WTC11 (cell line): ENCODE data around the gene SLC9A9. TPM values are rescaled to one million over a fixed set of nuclear protein-coding genes. Genes with fewer than 3 reads are reported as not detected.

Experiments
- ATAC-seq: fragments of 200-7000 bp; cut with Tn5 transposase; 2 replicates; pipeline ENCODE4 v1.10.0; 2021; ENCODE audit warnings: mild to moderate bottlenecking, moderate library complexity
- CTCF ChIA-PET: fragments of 300-600 bp; sonication (Branson Sonifier 250); formaldehyde crosslinking; loops from one replicate; lab custom pipeline; 2021; ENCODE audit warnings: antibody characterized with exemption; lab: Charles Lee
- POLR2A ChIA-PET: fragments of 350-600 bp; sonication (Branson Sonifier 250); formaldehyde crosslinking; loops from one replicate; lab custom pipeline; 2021; ENCODE audit warnings: antibody characterized with exemption; lab: Charles Lee
- DNase-seq: peaks from one replicate; pipeline ENCODE4 v3.0.0; 2021; ENCODE audit warnings: low spot score
- H3K27ac Mint-ChIP-seq: 2 replicates; pipeline ENCODE4 v1.8.0; 2021; ENCODE audit warnings: mixed read lengths
- H3K27me3 Mint-ChIP-seq: 2 replicates; pipeline ENCODE4 v1.8.0; 2021; ENCODE audit warnings: low read depth, mild to moderate bottlenecking, moderate library complexity, mixed read lengths
- H3K36me3 Mint-ChIP-seq: 2 replicates; pipeline ENCODE4 v1.8.0; 2021; ENCODE audit warnings: mixed read lengths
- H3K4me1 Mint-ChIP-seq: 2 replicates; pipeline ENCODE4 v1.8.0; 2022; ENCODE audit warnings: mixed read lengths
- H3K4me3 Mint-ChIP-seq: 2 replicates; pipeline ENCODE4 v1.8.0; 2021; ENCODE audit warnings: mild to moderate bottlenecking, moderate library complexity, mixed read lengths
- H3K9me3 Mint-ChIP-seq: 2 replicates; pipeline ENCODE4 v1.8.0; 2021; ENCODE audit warnings: mixed read lengths
- CREM ChIP-seq: sonication (generic); formaldehyde crosslinking; IDR thresholded peaks from 2 replicates; pipeline ENCODE4 v1.8.1; 2022; ENCODE audit warnings: mild to moderate bottlenecking, missing genetic modification reagents, moderate library complexity
- EMX1 ChIP-seq: fragments of 250-450 bp; sonication (Bioruptor Pico); IDR thresholded peaks from 2 replicates; pipeline ENCODE4 v1.8.0; 2021; ENCODE audit warnings: mild to moderate bottlenecking
- ESRRA ChIP-seq: sonication (generic); formaldehyde crosslinking; IDR thresholded peaks from 2 replicates; pipeline ENCODE4 v1.8.1; 2022; ENCODE audit warnings: mild to moderate bottlenecking, missing genetic modification reagents, borderline replicate concordance
- GRHL2 ChIP-seq: fragments of 250-450 bp; sonication (Bioruptor Pico); IDR thresholded peaks from 2 replicates; pipeline ENCODE4 v1.8.0; 2022; ENCODE audit warnings: mild to moderate bottlenecking, moderate library complexity; ENCODE audit not compliant: insufficient replicate concordance, severe bottlenecking
- JAZF1 ChIP-seq: fragments of 250-450 bp; sonication (Bioruptor Pico); IDR thresholded peaks from 2 replicates; pipeline ENCODE4 v1.9.0; 2021; ENCODE audit warnings: moderate library complexity, mild to moderate bottlenecking, inconsistent platforms
- JUN ChIP-seq: sonication (generic); formaldehyde crosslinking; IDR thresholded peaks from 2 replicates; pipeline ENCODE4 v1.8.0; 2023; ENCODE audit warnings: mild to moderate bottlenecking, missing genetic modification reagents
- KAT7 ChIP-seq: sonication (generic); formaldehyde crosslinking; IDR thresholded peaks from 2 replicates; pipeline ENCODE4 v1.8.1; 2023; ENCODE audit warnings: missing genetic modification reagents, mild to moderate bottlenecking, borderline replicate concordance
- NR1H2 ChIP-seq: sonication (generic); formaldehyde crosslinking; IDR thresholded peaks from 2 replicates; pipeline ENCODE4 v1.9.0; 2021; ENCODE audit warnings: mild to moderate bottlenecking, moderate library complexity, missing genetic modification reagents
- NR2C2 ChIP-seq: sonication (generic); formaldehyde crosslinking; IDR thresholded peaks from 2 replicates; pipeline ENCODE4 v1.8.0; 2022; ENCODE audit warnings: mild to moderate bottlenecking, missing genetic modification reagents
- RORB ChIP-seq: fragments of 250-450 bp; sonication (Bioruptor Pico); IDR thresholded peaks from 2 replicates; pipeline ENCODE4 v1.9.0; 2021; ENCODE audit warnings: mild to moderate bottlenecking
- SMAD3 ChIP-seq: sonication (generic); formaldehyde crosslinking; IDR thresholded peaks from 2 replicates; pipeline ENCODE4 v1.8.0; 2022; ENCODE audit warnings: missing genetic modification reagents, mild to moderate bottlenecking, borderline replicate concordance
- SP1 ChIP-seq: sonication (generic); formaldehyde crosslinking; conservative IDR thresholded peaks from 2 replicates; pipeline ENCODE4 v1.8.1; 2022; ENCODE audit warnings: missing genetic modification reagents
- TCF7 ChIP-seq: sonication (generic); formaldehyde crosslinking; IDR thresholded peaks from 2 replicates; pipeline ENCODE4 v1.8.0; 2022; ENCODE audit warnings: mild to moderate bottlenecking, low read depth, missing genetic modification reagents, moderate library complexity
- TEAD1 ChIP-seq: sonication (generic); formaldehyde crosslinking; IDR thresholded peaks from 2 replicates; pipeline ENCODE4 v1.8.0; 2022; ENCODE audit warnings: mild to moderate bottlenecking, missing genetic modification reagents
- TP53 ChIP-seq: sonication (generic); formaldehyde crosslinking; IDR thresholded peaks from 2 replicates; pipeline ENCODE4 v1.8.1; 2023; ENCODE audit warnings: mild to moderate bottlenecking, missing genetic modification reagents
- ZNF138 ChIP-seq: sonication (generic); formaldehyde crosslinking; conservative IDR thresholded peaks from 2 replicates; pipeline ENCODE4 v1.8.1; 2022; ENCODE audit warnings: mild to moderate bottlenecking, moderate library complexity, missing genetic modification reagents
- ZNF232 ChIP-seq: sonication (generic); formaldehyde crosslinking; IDR thresholded peaks from 2 replicates; pipeline ENCODE4 v1.8.0; 2022; ENCODE audit warnings: mild to moderate bottlenecking, missing genetic modification reagents
- ZNF416 ChIP-seq: fragments of 250-450 bp; sonication (Bioruptor Pico); IDR thresholded peaks from 2 replicates; pipeline ENCODE4 v1.9.0; 2021; ENCODE audit warnings: mild to moderate bottlenecking, inconsistent platforms
- total RNA-seq: library from RNA; stranded (reverse); gene quantifications from 3 replicates; pipeline ENCODE4 v1.2.3, GENCODE V29; 2021
- TF ChIP-seq, protein P1 (sequence below): sonication (generic); formaldehyde crosslinking; IDR thresholded peaks from 2 replicates; pipeline ENCODE4 v1.8.1; 2023; ENCODE audit warnings: mild to moderate bottlenecking, missing genetic modification reagents, moderate library complexity
- TF ChIP-seq, protein P2 (sequence below): fragments of 250-450 bp; sonication (Bioruptor Pico); IDR thresholded peaks from 2 replicates; pipeline ENCODE4 v2.1.2; 2022; ENCODE audit warnings: mild to moderate bottlenecking, moderate library complexity
- TF ChIP-seq, protein P3 (sequence below): sonication (generic); formaldehyde crosslinking; IDR thresholded peaks from 2 replicates; pipeline ENCODE4 v1.8.0; 2022; ENCODE audit warnings: mild to moderate bottlenecking, missing genetic modification reagents
- TF ChIP-seq, protein P4 (sequence below): sonication (generic); formaldehyde crosslinking; IDR thresholded peaks from 2 replicates; pipeline ENCODE4 v1.8.1; 2022; ENCODE audit warnings: low read depth, mild to moderate bottlenecking, moderate library complexity, missing genetic modification reagents, borderline replicate concordance
- TF ChIP-seq, protein P5 (sequence below): fragments of 200-600 bp; IDR thresholded peaks from 2 replicates; pipeline ENCODE4 v1.8.0; 2022; ENCODE audit warnings: antibody characterized with exemption
- TF ChIP-seq, protein P6 (sequence below): sonication (generic); formaldehyde crosslinking; IDR thresholded peaks from 2 replicates; pipeline ENCODE4 v1.8.0; 2023; ENCODE audit warnings: missing genetic modification reagents, mild to moderate bottlenecking, borderline replicate concordance
- TF ChIP-seq, protein P7 (sequence below): sonication (generic); formaldehyde crosslinking; IDR thresholded peaks from 2 replicates; pipeline ENCODE4 v1.8.1; 2023; ENCODE audit warnings: mild to moderate bottlenecking, missing genetic modification reagents

SLC9A9 gene
- total RNA-seq, 1 experiment from 2014 or later: 1.2 TPM

DNA sequence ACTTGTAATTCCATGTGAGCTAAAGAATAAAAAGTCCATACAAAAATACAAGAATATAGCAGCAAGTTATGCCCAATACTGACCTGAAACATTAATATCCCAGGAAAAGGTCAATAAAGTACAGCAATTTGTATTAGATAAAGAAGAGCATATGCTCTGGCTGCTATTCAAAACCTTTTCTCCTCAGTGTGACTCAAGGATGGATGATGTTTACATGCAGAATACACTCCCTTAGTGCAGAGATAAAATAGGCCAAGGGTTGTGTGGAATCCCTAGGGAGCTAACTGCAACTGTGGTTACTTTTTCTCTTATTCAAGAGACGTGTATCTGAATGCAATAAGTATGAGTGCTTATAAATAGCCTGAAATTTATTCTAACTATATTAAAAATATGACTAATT is 78.7 kb downstream of the SLC9A9 start:
- DNase-seq (no peak), ATAC-seq (no peak)
- no peaks in the 10 kb centered on the region for H3K36me3 Mint-ChIP-seq
- no peaks in the 10 kb centered on the region for H3K4me1 Mint-ChIP-seq
- no peaks in the 10 kb centered on the region for H3K9me3 Mint-ChIP-seq
- H3K27me3 Mint-ChIP-seq: no peaks in the 10 kb centered on the region
- ChIA-PET POLR2A (no interaction called here), CTCF (no interaction called here)
- TF ChIP-seq, protein P1, sequence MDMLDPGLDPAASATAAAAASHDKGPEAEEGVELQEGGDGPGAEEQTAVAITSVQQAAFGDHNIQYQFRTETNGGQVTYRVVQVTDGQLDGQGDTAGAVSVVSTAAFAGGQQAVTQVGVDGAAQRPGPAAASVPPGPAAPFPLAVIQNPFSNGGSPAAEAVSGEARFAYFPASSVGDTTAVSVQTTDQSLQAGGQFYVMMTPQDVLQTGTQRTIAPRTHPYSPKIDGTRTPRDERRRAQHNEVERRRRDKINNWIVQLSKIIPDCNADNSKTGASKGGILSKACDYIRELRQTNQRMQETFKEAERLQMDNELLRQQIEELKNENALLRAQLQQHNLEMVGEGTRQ: no peak
- TF ChIP-seq RORB (CRISPR knock-in tag): no peak
- TF ChIP-seq, protein P2, sequence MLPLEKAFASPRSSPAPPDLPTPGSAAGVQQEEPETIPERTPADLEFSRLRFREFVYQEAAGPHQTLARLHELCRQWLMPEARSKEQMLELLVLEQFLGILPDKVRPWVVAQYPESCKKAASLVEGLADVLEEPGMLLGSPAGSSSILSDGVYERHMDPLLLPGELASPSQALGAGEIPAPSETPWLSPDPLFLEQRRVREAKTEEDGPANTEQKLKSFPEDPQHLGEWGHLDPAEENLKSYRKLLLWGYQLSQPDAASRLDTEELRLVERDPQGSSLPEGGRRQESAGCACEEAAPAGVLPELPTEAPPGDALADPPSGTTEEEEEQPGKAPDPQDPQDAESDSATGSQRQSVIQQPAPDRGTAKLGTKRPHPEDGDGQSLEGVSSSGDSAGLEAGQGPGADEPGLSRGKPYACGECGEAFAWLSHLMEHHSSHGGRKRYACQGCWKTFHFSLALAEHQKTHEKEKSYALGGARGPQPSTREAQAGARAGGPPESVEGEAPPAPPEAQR (CRISPR knock-in tag): no peak
- TF ChIP-seq, protein P3, sequence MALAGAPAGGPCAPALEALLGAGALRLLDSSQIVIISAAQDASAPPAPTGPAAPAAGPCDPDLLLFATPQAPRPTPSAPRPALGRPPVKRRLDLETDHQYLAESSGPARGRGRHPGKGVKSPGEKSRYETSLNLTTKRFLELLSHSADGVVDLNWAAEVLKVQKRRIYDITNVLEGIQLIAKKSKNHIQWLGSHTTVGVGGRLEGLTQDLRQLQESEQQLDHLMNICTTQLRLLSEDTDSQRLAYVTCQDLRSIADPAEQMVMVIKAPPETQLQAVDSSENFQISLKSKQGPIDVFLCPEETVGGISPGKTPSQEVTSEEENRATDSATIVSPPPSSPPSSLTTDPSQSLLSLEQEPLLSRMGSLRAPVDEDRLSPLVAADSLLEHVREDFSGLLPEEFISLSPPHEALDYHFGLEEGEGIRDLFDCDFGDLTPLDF (CRISPR knock-in tag): no peak
- no peak for TF ChIP-seq CREM (CRISPR knock-in tag)
- TF ChIP-seq GRHL2: no peak
- TF ChIP-seq, protein P4, sequence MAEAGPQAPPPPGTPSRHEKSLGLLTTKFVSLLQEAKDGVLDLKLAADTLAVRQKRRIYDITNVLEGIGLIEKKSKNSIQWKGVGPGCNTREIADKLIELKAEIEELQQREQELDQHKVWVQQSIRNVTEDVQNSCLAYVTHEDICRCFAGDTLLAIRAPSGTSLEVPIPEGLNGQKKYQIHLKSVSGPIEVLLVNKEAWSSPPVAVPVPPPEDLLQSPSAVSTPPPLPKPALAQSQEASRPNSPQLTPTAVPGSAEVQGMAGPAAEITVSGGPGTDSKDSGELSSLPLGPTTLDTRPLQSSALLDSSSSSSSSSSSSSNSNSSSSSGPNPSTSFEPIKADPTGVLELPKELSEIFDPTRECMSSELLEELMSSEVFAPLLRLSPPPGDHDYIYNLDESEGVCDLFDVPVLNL (CRISPR knock-in tag): no peak
- no peak for TF ChIP-seq JAZF1 (CRISPR knock-in tag)
- TF ChIP-seq KAT7 (CRISPR knock-in tag): no peak
- no peak for TF ChIP-seq ZNF138
- no peak for TF ChIP-seq ESRRA (CRISPR knock-in tag)
- no peak for TF ChIP-seq JUN (CRISPR knock-in tag)
- TF ChIP-seq, protein P5, sequence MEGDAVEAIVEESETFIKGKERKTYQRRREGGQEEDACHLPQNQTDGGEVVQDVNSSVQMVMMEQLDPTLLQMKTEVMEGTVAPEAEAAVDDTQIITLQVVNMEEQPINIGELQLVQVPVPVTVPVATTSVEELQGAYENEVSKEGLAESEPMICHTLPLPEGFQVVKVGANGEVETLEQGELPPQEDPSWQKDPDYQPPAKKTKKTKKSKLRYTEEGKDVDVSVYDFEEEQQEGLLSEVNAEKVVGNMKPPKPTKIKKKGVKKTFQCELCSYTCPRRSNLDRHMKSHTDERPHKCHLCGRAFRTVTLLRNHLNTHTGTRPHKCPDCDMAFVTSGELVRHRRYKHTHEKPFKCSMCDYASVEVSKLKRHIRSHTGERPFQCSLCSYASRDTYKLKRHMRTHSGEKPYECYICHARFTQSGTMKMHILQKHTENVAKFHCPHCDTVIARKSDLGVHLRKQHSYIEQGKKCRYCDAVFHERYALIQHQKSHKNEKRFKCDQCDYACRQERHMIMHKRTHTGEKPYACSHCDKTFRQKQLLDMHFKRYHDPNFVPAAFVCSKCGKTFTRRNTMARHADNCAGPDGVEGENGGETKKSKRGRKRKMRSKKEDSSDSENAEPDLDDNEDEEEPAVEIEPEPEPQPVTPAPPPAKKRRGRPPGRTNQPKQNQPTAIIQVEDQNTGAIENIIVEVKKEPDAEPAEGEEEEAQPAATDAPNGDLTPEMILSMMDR: no peak
- no peak for TF ChIP-seq TP53
- no peak for TF ChIP-seq TEAD1 (CRISPR knock-in tag)
- no peak for TF ChIP-seq NR1H2
- no peak for TF ChIP-seq ZNF232 (CRISPR knock-in tag)
- H3K27ac Mint-ChIP-seq: no peak overlapping the region
- H3K4me3 Mint-ChIP-seq: no peak overlapping the region

DNA sequence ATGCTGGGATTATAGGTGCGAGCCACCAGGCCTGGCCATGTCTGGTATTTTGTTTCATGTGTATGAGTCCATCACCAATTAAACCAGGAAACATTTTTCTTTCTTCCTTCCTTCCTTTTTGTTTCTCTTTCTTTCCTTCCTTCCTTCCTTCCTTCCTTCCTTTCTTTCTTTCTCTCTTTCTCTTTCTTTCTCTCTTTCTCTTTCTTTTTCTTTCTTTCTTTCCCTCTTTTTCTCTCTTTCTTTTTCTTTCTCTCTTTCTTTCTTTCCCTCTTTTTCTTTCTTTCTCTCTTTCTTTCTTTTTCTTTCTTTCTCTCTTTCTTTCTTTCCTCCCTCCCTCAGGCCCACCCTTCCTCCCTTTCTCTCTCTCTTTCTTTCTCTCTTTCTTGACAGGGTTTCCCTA is 83.4 kb downstream of the SLC9A9 start:
- H3K27ac Mint-ChIP-seq: no peak overlapping the region
- ChIA-PET POLR2A (no interaction called here), CTCF (no interaction called here)
- H3K4me1 Mint-ChIP-seq: no peaks in the 10 kb centered on the region
- H3K36me3 Mint-ChIP-seq: peaks cover 2% of the 10 kb centered on the region; the same call in 1 of the 2 replicates
- DNase-seq: no peak
- no peaks in the 10 kb centered on the region for H3K27me3 Mint-ChIP-seq
- H3K4me3 Mint-ChIP-seq: no peak overlapping the region
- ATAC-seq: no peak
- H3K9me3 Mint-ChIP-seq: peaks cover 5% of the 10 kb centered on the region; the same call in 1 of the 2 replicates
- TF ChIP-seq ZNF416 (CRISPR knock-in tag) (no peak), ZNF138 (no peak), EMX1 (CRISPR knock-in tag) (no peak), SP1 (CRISPR knock-in tag) (no peak), TCF7 (no peak), SMAD3 (CRISPR knock-in tag) (no peak), NR2C2 (CRISPR knock-in tag) (no peak)
- TF ChIP-seq, protein P6, sequence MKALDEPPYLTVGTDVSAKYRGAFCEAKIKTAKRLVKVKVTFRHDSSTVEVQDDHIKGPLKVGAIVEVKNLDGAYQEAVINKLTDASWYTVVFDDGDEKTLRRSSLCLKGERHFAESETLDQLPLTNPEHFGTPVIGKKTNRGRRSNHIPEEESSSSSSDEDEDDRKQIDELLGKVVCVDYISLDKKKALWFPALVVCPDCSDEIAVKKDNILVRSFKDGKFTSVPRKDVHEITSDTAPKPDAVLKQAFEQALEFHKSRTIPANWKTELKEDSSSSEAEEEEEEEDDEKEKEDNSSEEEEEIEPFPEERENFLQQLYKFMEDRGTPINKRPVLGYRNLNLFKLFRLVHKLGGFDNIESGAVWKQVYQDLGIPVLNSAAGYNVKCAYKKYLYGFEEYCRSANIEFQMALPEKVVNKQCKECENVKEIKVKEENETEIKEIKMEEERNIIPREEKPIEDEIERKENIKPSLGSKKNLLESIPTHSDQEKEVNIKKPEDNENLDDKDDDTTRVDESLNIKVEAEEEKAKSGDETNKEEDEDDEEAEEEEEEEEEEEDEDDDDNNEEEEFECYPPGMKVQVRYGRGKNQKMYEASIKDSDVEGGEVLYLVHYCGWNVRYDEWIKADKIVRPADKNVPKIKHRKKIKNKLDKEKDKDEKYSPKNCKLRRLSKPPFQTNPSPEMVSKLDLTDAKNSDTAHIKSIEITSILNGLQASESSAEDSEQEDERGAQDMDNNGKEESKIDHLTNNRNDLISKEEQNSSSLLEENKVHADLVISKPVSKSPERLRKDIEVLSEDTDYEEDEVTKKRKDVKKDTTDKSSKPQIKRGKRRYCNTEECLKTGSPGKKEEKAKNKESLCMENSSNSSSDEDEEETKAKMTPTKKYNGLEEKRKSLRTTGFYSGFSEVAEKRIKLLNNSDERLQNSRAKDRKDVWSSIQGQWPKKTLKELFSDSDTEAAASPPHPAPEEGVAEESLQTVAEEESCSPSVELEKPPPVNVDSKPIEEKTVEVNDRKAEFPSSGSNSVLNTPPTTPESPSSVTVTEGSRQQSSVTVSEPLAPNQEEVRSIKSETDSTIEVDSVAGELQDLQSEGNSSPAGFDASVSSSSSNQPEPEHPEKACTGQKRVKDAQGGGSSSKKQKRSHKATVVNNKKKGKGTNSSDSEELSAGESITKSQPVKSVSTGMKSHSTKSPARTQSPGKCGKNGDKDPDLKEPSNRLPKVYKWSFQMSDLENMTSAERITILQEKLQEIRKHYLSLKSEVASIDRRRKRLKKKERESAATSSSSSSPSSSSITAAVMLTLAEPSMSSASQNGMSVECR (CRISPR knock-in tag): no peak
- TF ChIP-seq, protein P7, sequence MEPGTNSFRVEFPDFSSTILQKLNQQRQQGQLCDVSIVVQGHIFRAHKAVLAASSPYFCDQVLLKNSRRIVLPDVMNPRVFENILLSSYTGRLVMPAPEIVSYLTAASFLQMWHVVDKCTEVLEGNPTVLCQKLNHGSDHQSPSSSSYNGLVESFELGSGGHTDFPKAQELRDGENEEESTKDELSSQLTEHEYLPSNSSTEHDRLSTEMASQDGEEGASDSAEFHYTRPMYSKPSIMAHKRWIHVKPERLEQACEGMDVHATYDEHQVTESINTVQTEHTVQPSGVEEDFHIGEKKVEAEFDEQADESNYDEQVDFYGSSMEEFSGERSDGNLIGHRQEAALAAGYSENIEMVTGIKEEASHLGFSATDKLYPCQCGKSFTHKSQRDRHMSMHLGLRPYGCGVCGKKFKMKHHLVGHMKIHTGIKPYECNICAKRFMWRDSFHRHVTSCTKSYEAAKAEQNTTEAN (CRISPR knock-in tag): no peak
